ENCODE measurements around the gene C5orf52.
"Not testable (repeated sequence)": the region's sequence is repeated elsewhere in the genome, so short reads cannot be mapped to it uniquely, and the experiment has no call there.

The C5orf52 gene

DNA sequence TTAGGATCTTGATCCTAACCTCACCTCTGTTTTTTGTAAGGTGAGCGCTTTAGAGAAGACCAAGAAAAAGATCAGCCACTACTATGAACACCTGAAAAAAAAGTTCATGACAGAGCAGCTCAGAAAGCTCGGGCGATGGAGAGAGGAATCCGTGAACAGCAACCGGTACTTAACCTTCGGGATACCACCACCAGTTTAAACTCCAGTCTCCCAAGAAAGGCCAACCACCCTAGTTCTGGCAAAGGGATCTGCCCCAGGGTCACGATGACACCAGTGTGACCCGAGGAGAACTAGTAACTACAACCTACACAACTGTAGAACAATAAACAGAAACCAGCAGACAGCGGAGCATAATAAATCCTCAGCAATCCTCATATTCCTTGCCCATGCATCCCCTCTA lies 8.5 kb downstream of the C5orf52 start:
- H3K9ac ChIP-seq (ENCODE audit: low read length): no peak overlapping the region
- no peaks in the 10 kb centered on the region for H3K36me3 ChIP-seq (replicated peaks; ENCODE audit: low read depth, low read length)
- H3K27me3 ChIP-seq (ENCODE audit: low read depth, low read length): no peaks in the 10 kb centered on the region
- no peaks in the 10 kb centered on the region for H3K4me1 ChIP-seq (ENCODE audit: low read length)
- no peak overlapping the region for H3K4me2 ChIP-seq (ENCODE audit: low read length)
- no peaks in the 10 kb centered on the region for H3K9me3 ChIP-seq (ENCODE audit: insufficient read depth, low read length)
- no peaks in the 10 kb centered on the region for H3K79me2 ChIP-seq (ENCODE audit: low read length)
- H3K4me3 ChIP-seq (ENCODE audit: low read length): no peak overlapping the region
- no peak overlapping the region for H2AFZ ChIP-seq (ENCODE audit: low read depth, low read length)
- TF ChIP-seq, protein P1, sequence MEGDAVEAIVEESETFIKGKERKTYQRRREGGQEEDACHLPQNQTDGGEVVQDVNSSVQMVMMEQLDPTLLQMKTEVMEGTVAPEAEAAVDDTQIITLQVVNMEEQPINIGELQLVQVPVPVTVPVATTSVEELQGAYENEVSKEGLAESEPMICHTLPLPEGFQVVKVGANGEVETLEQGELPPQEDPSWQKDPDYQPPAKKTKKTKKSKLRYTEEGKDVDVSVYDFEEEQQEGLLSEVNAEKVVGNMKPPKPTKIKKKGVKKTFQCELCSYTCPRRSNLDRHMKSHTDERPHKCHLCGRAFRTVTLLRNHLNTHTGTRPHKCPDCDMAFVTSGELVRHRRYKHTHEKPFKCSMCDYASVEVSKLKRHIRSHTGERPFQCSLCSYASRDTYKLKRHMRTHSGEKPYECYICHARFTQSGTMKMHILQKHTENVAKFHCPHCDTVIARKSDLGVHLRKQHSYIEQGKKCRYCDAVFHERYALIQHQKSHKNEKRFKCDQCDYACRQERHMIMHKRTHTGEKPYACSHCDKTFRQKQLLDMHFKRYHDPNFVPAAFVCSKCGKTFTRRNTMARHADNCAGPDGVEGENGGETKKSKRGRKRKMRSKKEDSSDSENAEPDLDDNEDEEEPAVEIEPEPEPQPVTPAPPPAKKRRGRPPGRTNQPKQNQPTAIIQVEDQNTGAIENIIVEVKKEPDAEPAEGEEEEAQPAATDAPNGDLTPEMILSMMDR (IDR thresholded peaks at IDR 0.05; ENCODE audit: low read depth, low read length): no peak
- TF ChIP-seq EZH2phosphoT487 (IDR thresholded peaks at IDR 0.05; ENCODE audit: low read depth): no peak
- no peaks in the 10 kb centered on the region for H4K20me1 ChIP-seq (ENCODE audit: insufficient read depth, low read length)
- no peak overlapping the region for H3K27ac ChIP-seq (ENCODE audit: low read length)

- TF ChIP-seq, protein P1 (IDR thresholded peaks at IDR 0.05; ENCODE audit: low read depth, low read length): no peak
- TF ChIP-seq EZH2phosphoT487 (IDR thresholded peaks at IDR 0.05; ENCODE audit: low read depth): no peak
- no peak overlapping the region for H3K4me3 ChIP-seq (ENCODE audit: low read length)
- no peak overlapping the region for H2AFZ ChIP-seq (ENCODE audit: low read depth, low read length)
These were observed 8.9 kb downstream of the C5orf52 start for GRCh38 chr5:157680239-157680638.

DNA sequence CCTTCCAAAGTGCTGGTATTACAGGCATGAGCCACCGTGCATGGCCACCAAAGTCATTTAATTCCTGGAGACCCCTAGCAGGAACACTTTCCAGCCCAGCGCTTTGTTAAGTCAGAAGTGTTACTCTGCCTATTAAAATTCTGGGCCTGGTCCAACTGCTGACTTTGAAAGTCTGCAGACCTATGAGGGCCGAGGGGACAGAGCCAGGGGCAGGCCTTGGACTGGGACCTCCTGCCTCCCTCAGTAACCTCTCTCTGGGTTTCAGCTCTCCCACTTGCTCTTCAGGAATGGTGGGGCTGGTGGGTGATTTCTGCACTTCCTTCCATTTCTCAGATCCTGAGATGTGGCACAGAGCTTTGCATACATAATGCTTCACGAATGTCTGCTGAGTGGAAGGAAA lies 9.7 kb downstream of the C5orf52 start:
- Histone ChIP-seq H4K20me1 (ENCODE audit: insufficient read depth, low read length) (no peaks in the 10 kb centered on the region), H3K4me2 (ENCODE audit: low read length) (no peak overlapping the region), H3K9ac (ENCODE audit: low read length) (no peak overlapping the region), H3K4me1 (ENCODE audit: low read length) (no peaks in the 10 kb centered on the region), H3K9me3 (ENCODE audit: insufficient read depth, low read length) (no peaks in the 10 kb centered on the region), H3K27me3 (ENCODE audit: low read depth, low read length) (no peaks in the 10 kb centered on the region), H3K4me3 (ENCODE audit: low read length) (no peak overlapping the region), H2AFZ (ENCODE audit: low read depth, low read length) (no peak overlapping the region), H3K79me2 (ENCODE audit: low read length) (no peaks in the 10 kb centered on the region), H3K27ac (ENCODE audit: low read length) (no peak overlapping the region), H3K36me3 (replicated peaks; ENCODE audit: low read depth, low read length) (no peaks in the 10 kb centered on the region)
- TF ChIP-seq EZH2phosphoT487 (IDR thresholded peaks at IDR 0.05; ENCODE audit: low read depth): no peak
- TF ChIP-seq, protein P1 (IDR thresholded peaks at IDR 0.05; ENCODE audit: low read depth, low read length): no peak

More at GRCh38 chr5:157680239-157680638, 8.9 kb downstream of the C5orf52 start:
- no peaks in the 10 kb centered on the region for H3K79me2 ChIP-seq (ENCODE audit: low read length)
- H3K27me3 ChIP-seq (ENCODE audit: low read depth, low read length): no peaks in the 10 kb centered on the region
- no peaks in the 10 kb centered on the region for H3K9me3 ChIP-seq (ENCODE audit: insufficient read depth, low read length)
- no peaks in the 10 kb centered on the region for H3K36me3 ChIP-seq (replicated peaks; ENCODE audit: low read depth, low read length)
- H4K20me1 ChIP-seq (ENCODE audit: insufficient read depth, low read length): no peaks in the 10 kb centered on the region
- H3K4me1 ChIP-seq (ENCODE audit: low read length): no peaks in the 10 kb centered on the region
- no peak overlapping the region for H3K27ac ChIP-seq (ENCODE audit: low read length)
- H3K9ac ChIP-seq (ENCODE audit: low read length): no peak overlapping the region
- H3K4me2 ChIP-seq (ENCODE audit: low read length): no peak overlapping the region

GRCh38 chr5:157682257-157682656 lies 10.9 kb downstream of the C5orf52 start:
- H3K27ac ChIP-seq (ENCODE audit: low read length): no peak overlapping the region
- TF ChIP-seq, protein P1 (IDR thresholded peaks at IDR 0.05; ENCODE audit: low read depth, low read length): no peak
- TF ChIP-seq EZH2phosphoT487 (IDR thresholded peaks at IDR 0.05; ENCODE audit: low read depth): no peak

GRCh38 chr5:157686276-157687197 lies 15.2 kb downstream of the C5orf52 start:
- H3K9me3 ChIP-seq (ENCODE audit: insufficient read depth, low read length); H4K20me1 ChIP-seq (ENCODE audit: insufficient read depth, low read length); H3K27me3 ChIP-seq (ENCODE audit: low read depth, low read length); H3K79me2 ChIP-seq (ENCODE audit: low read length); H3K36me3 ChIP-seq (replicated peaks; ENCODE audit: low read depth, low read length); H2AFZ ChIP-seq (ENCODE audit: low read depth, low read length); H3K27ac ChIP-seq (ENCODE audit: low read length); H3K9ac ChIP-seq (ENCODE audit: low read length); H3K4me2 ChIP-seq (ENCODE audit: low read length); H3K4me3 ChIP-seq (ENCODE audit: low read length); H3K4me1 ChIP-seq (ENCODE audit: low read length): not testable (repeated sequence)

More at GRCh38 chr5:157682257-157682656, 10.9 kb downstream of the C5orf52 start:
- Histone ChIP-seq H4K20me1 (ENCODE audit: insufficient read depth, low read length) (no peaks in the 10 kb centered on the region), H3K27me3 (ENCODE audit: low read depth, low read length) (no peaks in the 10 kb centered on the region), H3K36me3 (replicated peaks; ENCODE audit: low read depth, low read length) (no peaks in the 10 kb centered on the region), H3K4me3 (ENCODE audit: low read length) (no peak overlapping the region), H3K9me3 (ENCODE audit: insufficient read depth, low read length) (no peaks in the 10 kb centered on the region), H3K9ac (ENCODE audit: low read length) (no peak overlapping the region), H2AFZ (ENCODE audit: low read depth, low read length) (no peak overlapping the region), H3K4me2 (ENCODE audit: low read length) (no peak overlapping the region), H3K4me1 (ENCODE audit: low read length) (no peaks in the 10 kb centered on the region), H3K79me2 (ENCODE audit: low read length) (no peaks in the 10 kb centered on the region)
